HG03103 (cell line): ENCODE data around the gene TMEM131.
"Not testable (repeated sequence)": the region's sequence is repeated elsewhere in the genome, so short reads cannot be mapped to it uniquely, and the experiment has no call there.

Experiments
- ATAC-seq: cut with Tn5 transposase; IDR thresholded peaks from one replicate; pipeline ENCODE4 v1.9.1; 2021; ENCODE audit warnings: low read depth; ENCODE audit not compliant: unreplicated experiment

The TMEM131 gene

DNA sequence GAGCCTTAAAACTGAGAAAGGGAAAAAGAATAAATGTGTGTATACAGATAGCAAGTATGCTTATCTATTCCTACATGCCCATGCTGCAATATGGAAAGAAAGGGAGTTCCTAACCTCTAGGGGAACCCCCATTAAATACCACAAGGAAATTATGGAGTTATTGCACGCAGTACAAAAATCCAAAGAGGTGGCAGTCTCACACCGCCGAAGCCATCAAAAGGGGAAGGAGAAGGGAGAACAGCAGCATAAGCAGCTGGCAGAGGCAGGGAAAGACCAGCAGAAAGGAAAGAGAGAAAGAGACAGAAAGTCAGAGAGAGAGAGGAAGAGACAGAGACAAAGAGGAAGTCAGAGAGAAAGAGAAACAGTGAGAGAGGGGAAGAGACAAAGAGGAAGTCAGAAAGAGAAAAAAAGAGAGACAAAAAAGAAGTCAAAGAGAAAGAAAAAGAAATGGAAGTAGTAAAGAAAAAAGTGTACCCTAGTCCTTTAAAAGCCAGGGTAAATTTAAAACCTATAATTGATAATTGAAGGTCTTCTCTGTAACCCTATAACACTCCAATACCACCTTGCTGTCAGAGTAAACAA is 169.4 kb downstream of the TMEM131 start:
- ATAC-seq: not testable (repeated sequence)

DNA sequence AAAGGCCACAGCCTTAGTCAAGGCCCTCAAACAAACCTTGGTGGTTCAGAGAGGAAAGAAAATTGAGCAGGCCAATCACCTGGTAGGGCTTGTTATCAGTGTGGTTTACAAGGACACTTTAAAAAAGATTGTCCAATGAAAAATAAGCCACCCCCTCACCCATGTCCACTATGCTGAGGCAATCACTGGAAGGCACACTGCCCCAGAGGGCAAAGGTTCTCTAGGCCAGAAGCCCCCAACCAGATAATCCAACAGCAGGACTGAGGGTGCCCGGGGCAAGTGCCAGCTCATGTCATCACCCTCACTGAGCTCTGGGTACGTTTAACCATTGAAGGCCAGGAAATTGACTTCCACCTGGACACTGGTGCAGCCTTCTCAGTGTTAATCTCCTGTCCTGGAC is 171.7 kb downstream of the TMEM131 start:
- ATAC-seq: not testable (repeated sequence)

- not testable (repeated sequence) for ATAC-seq
Observed at GRCh38 chr2:97821862-97822261, 173.9 kb downstream of the TMEM131 start.

DNA sequence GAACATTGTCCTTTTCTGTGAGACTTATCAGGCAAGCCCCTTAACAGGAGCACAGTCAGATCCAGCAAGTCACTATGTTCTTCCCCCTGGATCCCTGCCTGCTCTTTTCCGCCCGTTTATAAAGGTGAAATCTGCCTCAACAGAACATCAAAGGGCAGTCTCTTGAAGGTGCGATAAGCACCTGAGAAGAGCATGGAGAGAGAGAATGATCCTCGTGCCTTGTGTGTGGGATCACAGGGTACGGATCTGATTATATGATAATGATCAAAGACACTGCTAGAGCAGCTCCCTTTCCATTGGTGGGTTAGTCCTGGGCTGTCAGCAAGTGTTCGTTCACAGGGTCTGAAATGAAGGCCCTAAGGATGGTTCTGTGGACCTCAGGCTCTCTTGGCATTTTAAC is 176.0 kb downstream of the TMEM131 start:
- ATAC-seq: no peak

- ATAC-seq: no peak
Observed at GRCh38 chr2:97816411-97816810, 179.3 kb downstream of the TMEM131 start.

DNA sequence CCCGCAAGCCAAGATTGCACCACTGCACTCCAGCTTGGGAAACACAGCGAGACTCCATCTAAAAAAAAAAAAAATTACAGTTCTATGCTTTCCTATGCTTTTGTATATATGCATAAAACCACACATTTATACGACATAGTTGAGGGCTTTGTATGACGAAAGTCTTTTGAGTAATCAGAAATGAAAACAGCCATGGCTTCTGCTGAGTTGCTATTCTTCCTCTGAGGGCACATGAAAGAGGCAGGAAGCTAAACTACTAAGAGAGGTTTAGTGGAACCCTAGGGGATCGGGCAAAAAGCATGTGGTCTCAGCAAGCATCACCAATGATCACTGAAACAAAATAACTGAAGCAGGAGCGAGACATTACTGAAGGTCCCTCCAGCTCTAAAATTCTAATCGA is 182.8 kb downstream of the TMEM131 start:
- ATAC-seq: no peak

GRCh38 chr2:97808816-97809215 is 186.9 kb downstream of the TMEM131 start:
- no peak for ATAC-seq

- ATAC-seq: peak; percentile 68
Observed at GRCh38 chr2:97806738-97807618, 188.8 kb downstream of the TMEM131 start.

GRCh38 chr2:97805776-97806175 is 190.0 kb downstream of the TMEM131 start:
- no peak for ATAC-seq

DNA sequence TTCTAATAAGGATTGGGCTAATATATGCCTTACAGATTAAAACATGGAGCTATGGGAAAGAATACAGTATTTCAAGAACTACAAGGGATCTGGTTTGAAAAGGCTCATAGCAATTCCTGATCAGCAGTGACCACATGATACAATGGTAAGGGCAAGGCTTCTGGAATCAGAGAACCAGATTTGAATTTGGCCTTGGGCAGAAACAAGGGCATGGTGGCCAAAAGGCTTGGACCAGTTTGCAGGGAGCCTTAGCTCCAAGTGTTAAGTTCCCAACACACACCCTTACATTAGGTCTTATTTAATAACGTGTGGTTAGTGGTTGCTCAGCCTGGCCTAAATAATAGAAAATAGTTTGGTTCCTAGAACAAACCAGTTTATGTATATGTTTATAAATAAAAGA is 194.7 kb downstream of the TMEM131 start:
- no peak for ATAC-seq

DNA sequence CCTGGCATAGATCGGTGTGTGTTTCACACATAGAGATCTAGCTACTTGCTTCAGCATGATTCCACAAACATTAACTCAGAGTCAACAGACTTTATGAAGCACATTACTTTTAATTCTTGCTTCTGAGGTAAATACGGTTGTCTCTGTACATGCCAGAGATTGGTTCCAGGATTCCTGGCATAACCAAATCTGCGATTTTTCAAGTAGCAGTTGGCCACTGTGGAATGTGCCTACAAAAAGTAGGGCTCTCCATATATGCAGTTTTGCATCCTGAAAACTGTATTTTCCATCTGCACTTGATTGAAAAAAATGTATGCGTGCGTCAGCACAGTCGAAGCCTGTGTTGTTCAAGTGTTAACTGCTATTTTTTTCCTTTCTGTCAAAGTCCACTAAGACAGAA is 197.3 kb downstream of the TMEM131 start:
- ATAC-seq: no peak

DNA sequence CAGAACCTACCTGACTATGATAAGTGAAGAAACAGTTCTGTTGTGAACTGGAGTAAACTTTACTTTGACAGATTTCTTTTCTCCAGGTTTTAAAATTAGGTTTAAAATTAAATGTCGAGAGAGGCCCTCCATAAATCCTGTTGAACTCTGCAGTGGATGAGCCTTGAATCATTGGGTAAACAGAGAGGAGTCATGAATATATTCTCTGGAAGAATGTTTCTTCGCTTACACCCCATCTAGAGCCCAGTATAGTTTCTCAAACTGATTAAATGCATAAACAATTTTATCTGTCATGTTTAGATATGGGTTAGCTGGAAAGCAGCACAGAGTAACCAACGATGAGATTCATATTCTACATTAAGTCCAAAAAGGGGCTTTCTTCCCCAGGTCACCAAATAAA is 198.4 kb downstream of the TMEM131 start:
- ATAC-seq: no peak

GRCh38 chr2:97796465-97797126 is 199.2 kb downstream of the TMEM131 start:
- ATAC-seq: no peak

DNA sequence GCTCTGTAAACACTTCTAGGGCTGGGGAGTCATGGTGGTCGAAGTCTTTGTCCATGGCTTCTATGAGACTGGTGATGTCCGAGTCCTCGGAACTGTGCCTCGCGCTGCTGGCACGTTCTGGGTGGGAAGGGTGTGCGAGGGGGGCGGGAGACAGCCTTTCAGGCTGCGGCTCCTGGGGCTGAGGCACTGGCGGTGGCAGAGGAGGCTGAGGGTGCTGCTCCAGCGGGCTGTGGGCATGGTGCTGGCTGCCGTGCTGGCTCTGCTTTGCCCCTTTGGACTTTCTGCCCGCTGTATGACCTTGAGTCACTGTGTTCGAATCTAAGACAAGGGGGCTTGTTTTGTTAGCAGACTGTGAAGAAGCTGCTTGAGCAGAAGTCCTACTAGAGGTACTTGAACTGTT is 203.3 kb downstream of the TMEM131 start:
- ATAC-seq: no peak

DNA sequence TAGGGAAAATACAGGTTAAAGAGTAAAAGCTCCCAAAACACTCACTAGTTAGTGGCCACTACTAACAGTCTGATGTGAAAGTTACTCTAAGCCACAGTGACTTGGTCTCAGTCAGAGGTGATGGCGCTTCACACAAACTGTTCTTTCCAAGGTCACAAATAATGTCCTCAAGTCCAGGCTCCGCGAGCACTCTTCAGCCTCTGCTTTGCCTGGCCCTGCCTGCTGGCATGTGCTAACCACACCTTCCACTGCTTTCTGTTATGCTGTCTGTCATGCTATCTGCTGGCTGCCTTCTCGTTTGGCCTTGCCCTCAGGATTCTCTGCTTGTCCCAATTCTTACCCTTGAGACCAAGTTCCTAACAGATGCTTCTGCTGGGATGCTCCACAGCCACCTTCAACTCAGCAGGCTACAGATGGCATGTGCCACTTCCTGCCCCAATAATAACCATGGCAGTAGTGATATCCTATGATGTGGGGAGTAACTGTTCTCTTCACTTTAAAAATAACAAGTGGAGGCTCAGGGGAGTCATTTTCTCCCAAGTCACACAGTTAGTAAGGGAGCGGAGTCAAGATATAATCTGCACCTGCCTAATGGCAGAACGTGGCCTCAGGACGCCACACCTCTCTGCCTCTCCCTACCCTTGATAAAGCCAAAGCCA is 206.6 kb downstream of the TMEM131 start:
- ATAC-seq: no peak

- no peak for ATAC-seq
Observed at GRCh38 chr2:97785818-97786217, 209.9 kb downstream of the TMEM131 start.

DNA sequence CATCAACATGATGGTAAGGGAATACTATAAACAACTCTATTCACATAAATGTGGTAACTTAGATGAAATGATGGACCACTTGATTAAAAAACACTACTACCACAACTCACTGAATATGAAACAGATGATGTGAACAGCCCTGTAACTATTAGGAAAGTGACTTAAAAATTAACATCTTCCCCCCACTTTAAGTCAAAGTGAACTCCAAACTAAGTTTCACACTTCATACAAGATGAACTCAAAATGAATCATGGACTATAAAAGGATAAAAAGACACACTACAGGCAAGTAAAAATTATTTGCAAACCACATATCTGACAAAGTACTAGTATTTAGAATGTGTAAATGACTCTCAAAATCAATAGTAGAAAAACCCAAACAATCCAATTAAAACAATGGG is 210.8 kb downstream of the TMEM131 start:
- no peak for ATAC-seq

DNA sequence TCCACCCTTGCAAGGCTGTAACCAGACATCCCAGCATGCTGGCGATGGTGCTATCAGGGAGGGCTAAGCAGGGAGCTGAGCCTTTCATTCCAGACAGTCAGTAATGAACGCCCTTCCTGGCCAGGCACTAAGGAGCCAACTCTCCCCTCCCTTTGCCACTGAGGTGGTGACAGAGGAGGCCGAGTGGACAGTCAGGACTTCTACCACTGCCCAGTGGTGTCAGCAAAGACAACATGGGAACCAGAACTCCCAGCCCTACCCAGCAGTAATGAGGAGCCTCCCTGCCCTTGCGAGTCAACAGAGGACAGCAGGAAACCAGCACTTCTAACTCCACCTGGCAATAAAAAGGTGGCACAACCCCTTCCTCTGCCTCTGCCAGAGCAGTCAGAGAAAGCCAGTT is 213.8 kb downstream of the TMEM131 start:
- ATAC-seq: no peak

DNA sequence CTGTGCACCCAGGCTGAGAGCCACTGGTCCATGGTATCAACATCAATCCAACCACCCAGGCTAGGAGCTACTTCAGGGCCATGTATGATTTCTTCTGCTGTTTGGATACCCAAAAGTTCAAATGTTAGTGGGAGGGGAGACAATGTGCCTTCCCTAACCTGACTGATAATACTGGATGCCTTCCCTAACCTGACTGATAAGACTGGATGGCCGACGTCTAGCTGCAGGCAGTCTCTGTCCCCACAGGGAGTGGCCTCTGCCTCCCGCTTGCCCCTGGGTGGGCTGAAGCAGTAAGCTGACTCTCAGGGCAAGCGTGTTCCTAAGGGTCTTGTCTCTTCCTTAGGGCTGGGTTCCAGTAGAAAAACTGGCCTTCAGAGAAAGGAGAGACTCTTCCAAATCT is 216.6 kb downstream of the TMEM131 start:
- no peak for ATAC-seq

- ATAC-seq: no peak
Observed at GRCh38 chr2:97775074-97775473, 220.7 kb downstream of the TMEM131 start.

DNA sequence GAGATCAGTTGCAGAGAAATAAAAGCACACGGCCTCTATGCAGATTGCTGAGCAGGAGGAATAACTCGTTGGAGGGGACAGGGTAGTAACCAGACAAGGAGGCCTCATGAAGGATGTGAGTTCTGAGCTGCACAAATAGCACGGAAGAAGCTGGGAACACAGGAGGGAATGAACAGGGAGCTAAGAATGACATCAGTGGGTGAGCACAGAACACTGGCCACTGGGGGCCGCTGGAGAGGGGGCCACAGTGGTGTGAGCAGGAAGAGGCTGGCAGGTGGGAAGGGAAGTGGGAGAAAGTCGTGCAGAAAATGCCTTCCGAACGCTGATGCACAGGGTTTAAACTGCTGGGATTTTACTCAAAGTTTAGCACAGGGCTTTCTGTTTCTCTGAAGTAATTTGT is 221.3 kb downstream of the TMEM131 start:
- no peak for ATAC-seq
